Stimulated activated CD4-positive, alpha-beta T cell treated with anti-CD3 and anti-CD28 coated beads, Interleukin-15, amount 100 ng/mL, for 24 hours (primary cell): ENCODE results near the gene TRERF1.
A peak's percentile ranks its signal among the peaks of the same experiment; 100 is the strongest.
"Not testable (repeated sequence)": the region's sequence is repeated elsewhere in the genome, so short reads cannot be mapped to it uniquely, and the experiment has no call there.

ENCODE experiments used
- DNase-seq: peaks from one replicate; pipeline ENCODE4 v3.0.0-alpha.2; 2020

TRERF1 gene

DNA sequence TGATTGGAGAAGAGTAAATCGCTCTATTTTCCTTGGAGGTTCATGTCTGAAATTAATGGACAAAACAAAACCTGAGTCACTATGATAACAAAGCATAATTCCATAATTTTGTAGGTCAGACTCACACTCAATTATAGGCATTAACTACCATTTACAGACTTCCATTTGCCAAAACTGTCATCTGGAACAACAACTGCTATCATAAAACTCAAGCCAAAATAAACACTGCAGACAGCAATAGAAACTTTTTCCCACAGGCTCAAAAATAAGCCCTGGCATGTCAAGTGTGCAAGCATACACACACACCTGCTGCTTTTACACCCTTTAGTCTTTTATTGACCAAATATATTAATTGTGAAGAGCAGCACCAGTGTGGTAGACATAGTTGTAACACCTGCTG lies 241.2 kb downstream of the TRERF1 start:
- DNase-seq = no peak

DNA sequence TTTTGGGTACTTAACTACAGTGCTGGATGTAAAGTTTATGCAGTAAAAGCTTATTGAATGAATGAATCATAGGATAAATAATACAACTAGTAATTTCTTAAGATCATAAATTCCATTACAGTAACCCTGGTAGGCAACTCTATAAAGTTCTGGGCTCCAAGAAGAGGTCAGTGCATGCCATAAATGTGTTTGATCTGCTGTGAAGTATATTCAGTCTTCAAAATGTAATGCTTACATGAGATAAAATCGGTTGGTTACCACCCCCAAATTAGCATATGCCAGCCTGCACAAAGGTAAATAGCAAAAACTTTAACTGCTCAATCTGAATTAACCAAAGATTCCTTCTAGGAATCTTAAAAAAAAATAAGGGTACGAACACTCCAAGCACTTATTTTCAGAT lies 244.2 kb downstream of the TRERF1 start:
- not testable (repeated sequence) for DNase-seq

DNA sequence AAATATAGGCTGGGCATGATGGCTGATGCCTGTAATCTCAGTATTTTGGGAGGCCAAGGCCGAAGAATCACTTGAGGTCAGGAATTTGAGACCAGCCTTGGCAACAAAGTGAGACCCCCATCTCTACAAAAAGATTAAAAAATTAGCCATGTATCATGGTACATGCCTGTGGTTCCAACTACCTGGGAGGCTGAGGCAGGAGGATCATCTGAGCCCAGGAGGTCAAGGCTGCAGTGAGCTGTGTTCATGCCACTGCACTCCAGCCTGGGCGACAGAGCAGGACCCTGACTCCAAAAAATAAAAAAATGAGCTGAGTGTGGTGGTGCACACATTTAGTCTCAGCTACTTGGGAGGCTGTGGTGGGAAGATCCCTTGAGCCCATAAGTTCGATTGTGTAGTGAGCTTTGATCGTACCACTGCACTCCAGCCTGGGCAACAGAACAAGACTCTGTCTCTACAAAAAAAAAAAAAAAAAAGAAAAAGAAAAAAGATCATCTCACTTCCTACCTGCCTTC lies 246.9 kb downstream of the TRERF1 start:
- no peak for DNase-seq

DNA sequence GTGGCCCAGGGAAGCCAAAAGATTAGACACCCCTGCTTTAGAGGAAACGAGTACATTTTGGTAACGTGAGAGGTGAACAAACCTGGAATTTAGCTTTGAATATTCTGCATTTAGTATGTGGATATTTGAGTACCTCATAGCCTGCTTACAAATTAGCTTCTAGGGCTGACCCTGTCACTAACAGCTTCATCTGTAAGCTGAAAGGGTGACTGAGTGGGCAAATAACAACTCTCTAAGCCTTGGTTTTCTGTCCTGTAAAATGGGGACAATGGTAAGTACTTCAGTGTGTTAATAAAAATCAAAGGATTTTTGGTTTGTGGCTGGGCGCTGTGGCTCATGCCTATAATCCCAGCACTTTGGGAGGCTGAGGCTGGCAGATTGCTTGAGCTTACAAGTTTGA lies 248.5 kb downstream of the TRERF1 start:
- no peak for DNase-seq

DNA sequence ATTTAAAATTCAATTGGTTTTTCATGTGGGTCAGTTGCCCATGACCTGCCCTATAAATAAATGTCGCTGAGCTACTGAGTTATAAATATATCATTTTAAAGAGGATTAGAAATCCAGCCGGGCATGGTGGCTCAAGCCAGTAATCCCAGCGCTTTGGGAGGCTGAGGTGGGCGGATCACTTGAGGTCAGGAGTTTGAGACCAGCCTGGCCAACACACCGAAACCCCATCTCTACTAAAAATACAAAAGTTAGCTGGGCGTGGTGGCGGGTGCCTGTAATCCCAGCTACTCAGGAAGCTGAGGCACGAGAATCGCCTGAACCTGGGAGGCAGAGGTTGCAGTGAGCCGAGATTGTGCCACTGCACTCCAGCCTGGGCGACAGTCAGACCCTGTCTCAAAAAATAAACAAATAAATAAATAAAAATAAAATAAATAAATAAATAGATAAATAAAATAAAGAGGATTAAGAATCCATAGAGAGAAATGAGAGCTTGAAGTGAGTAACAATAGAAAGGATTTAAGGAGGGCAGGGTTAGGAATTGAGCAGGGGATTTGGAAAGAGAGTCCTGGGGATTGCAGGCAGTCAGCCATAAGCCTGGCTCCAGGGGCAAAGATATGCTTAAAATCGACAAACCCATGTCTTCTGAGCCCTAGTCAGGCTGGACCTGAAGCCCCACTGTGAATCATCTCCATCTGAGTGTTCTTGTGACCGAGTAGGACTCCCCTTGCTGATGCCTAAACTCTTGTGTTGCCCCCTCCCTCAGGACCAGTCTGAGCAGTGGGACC lies 249.4 kb downstream of the TRERF1 start:
- DNase-seq = not testable (repeated sequence)

DNA sequence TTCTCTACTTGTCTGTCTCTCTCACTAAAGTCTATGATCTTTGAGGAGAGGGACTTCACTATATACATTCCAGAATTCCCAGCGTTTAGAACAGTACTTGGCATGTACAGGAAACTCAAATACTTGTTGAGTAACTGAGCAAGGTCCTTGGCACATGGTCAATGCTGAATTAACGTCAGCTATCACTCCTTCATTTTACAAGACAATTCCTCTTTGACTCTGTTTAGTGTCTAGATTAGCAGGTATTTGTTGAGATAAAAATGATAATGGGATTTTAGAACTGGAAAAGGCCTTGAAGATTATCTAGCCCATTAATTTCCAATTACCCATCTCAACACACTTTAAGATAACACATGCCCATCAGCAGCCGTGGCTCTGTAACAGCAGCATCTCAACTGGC lies 250.3 kb downstream of the TRERF1 start:
- DNase-seq = no peak

DNA sequence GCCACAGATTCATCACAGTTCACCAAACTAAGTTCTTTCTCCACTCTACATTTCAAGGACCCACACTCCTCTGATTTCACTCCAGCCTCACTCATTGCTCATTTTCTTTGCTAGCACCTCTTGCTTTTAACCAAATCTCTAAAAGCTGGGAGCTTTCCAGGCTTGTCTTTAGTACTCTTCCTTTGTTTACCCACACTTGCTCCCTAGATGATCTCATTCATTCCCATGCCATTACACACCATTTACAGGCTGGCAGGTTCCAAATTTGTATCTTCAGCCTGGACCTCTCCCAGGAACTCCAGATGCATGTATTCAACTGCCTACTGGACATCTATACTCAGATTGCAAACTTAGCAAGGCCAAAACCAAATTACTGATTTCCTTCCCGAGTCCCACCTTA lies 251.7 kb downstream of the TRERF1 start:
- DNase-seq = no peak

DNA sequence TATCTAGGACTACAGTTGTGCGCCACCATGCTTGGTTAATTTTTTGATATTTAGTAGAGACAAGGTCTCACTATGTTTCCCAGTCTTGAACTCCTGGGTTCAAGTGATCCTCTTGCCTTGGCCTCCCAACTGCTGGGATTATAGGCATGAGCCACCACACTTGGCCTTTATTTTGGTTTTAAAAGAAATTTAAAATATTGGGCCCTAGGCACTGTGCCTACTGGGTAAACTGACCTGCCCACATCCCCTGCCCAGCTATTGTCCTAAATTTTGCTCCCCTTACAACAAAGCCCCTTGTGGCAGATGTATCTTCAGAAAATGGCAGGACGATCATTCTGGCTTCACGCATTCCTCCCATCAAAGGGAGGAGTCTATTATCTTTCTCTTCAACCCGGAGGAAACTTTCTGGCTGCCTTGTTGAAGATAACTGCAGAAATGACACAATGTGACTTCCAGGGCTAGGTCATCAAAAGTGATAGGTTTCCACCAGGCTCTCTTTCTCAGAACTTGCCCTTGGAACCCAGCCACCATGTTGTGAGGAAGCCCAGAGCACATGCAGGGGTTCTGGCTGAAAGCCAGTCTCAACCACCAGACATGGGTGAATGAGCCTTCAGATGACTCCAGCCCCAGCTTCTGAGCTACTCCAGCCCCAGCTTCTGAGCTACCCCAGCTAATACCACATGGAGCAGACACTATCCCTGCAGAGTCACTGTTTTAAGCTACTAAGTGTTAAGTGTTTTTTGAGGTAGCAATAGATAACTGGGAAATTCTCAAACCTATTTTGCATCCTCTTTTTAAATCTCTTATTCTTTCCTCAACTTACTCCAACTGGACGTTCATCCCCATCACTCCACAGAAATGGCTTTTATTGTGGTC lies 252.4 kb downstream of the TRERF1 start:
- no peak for DNase-seq

DNA sequence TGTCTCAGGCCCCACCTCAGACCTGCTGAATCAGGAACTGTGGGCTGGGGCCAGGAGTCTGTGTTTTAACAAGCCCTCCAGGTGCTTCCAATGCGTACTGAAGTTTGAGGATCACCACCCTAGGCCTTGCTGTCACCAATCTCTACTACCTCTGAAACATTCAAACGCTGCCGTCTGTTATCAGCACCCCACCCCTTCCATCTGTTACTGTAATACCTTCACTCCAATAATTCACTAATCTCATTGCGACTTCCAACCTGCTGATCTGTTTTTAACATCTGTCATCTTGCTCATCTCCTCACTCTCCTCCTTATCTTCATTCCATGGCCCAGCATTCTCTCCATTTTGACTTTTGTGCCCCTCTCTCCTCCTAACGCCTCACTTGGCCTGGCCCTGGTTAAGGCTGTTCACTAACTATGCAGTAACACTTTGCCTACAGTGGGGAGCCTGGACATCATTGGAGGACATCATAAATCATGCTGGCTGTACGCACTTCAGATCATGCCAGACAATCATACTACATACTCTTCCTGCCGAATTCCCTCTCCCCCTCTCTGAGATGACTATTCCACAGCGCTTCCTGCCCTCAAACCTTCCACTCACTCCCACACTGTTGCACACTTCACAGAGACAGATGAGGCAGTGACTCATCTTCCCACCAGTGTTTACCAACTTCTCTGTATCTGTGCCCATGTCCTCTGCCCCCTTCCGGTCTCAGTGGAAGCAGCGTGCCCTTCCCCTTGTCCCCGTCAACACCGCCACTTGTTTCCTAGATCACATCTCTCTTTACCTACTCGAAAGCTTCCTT lies 254.0 kb downstream of the TRERF1 start:
- peak; percentile 39 for DNase-seq

DNA sequence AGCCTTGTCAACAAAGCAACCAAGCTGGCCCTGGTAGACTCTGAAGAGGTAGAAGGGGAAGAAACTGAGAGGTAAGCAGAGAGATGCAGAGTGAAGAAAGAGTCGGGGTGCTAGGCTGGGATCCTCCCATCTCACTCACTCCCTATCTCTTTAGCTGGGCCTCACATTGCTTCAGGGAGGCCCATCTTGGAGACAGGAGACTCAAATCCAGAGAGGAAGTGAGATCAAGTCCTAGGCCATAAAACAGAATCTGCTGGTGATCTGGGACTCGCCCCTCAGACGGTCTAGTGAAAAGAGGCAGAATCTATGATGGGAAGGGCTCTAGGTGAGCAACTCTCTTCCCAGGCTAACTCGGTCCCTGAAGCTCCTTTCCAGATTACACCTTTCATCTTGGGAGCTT lies 256.3 kb downstream of the TRERF1 start:
- no peak for DNase-seq

DNA sequence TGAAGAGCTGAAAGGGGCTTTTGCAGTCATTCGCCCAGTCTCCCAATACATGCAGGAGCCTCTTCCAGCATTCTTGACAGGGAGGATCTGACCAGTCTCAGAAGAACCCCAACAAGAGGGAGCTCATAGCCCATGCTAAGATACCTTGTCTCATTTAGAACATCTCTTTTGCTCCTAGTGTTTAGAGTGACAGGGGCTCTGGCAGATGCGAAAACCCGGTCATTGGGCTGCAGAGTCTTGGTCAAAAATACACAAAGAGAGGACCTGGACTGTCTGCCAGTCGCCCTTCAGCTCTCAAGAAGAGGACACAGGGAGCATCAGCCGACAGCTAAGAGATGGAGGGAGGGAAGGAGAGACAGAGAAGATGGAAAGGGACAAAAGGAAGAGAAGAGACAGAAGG lies 257.7 kb downstream of the TRERF1 start:
- no peak for DNase-seq

DNA sequence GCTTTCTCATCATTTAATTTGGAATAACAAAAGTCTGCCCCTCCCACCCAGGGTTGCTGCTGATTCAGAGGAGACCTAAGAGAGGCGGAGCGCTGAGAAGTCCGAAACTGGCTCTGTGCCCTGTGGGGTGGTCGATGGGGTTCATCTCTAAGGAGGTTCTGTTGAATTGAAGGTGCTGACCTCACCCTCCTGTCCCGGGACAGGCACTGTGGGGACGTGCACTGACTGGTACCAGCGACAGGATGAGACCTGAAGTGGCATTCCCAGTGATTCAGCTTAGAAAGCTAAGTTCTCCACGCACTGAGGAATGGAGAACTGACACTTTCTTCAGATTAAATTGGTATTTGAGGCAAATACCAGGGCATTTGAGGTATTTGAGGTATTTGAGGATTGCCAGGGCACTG lies 258.2 kb downstream of the TRERF1 start:
- no peak for DNase-seq

DNA sequence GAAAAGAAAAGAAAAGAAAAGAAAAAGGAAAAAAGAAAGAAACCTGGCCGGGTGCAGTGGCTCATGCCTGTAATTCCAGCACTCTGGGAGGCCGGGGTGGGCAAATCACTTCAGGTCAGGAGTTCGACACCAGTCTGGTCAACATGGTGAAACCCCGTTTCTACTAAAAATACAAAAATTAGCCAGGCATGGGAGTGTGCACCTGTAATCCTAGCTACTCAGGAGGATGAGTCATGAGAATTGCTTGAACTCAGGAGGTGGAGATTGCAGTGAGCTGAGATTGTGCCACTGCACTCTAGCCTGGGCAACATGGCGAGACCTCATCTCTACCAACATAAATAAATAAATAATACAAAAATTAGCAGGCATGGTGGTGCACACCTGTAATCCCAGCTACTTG lies 259.3 kb downstream of the TRERF1 start:
- DNase-seq = not testable (repeated sequence)

DNA sequence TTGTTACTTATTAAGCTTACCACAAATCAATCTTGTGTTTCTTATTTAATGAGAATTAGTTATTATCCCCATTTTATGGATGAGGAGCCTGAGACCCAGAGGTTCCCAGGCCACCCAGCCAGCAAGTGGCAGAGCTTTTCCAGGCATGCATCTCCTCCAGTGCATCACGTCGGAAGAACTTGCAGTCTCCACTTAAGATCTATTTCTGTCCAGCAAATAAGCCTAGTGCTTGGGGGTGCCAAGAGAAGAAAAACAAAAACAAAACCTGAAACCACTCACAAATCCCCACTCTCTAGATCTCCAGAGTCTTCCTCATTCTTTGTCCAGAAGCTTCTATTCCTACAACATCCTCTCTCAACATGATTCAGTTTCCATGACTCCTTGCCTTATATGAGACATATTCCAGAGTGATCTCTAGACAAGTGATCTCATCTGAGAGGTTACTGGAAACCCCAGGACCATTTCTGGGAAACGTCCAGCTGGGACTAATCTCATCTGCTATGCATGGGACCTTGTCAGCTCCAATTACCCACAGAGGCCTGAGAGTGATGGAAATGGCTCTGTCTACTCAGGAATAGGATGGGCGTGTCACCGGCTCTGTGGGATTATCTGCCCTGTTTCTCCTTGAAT lies 261.1 kb downstream of the TRERF1 start:
- no peak for DNase-seq

DNA sequence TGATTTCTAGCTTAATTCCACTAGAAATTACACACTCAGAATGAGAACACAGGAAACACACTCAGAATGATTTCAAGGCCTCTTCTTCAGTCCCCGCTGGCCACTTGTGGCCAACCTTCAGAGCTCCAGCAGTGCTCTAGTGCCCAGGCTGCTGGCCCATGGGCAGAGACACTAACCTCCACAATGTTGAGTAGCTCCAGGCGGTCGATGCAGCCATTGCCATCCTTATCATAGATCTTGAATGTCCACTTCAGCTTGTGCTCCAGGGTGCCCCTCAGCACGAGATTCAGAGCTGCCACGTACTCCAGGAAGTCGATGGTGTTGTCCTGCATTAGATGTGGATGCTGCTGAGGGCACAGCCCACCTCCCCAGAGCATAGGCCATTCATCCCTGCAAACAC lies 263.3 kb downstream of the TRERF1 start:
- no peak for DNase-seq

DNA sequence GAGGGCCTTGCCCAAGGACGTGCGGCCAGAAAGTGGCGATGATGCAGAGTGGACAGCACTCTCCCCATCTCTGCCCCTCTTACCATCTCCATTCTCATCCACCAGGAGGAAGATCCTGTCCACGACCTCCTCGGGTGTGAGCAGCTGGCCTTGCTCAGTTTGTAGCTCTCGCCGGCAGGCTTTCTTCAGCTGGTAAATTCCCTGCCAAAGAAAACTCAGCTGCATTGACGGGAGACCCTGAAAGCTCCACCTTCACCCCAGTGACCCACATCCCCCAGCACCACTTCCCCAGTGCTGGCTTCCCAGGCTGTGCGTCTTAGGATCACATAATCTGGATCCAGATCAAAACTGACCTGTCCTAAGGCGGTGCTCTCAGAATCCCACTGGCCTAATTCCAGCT lies 266.1 kb downstream of the TRERF1 start:
- DNase-seq = no peak

DNA sequence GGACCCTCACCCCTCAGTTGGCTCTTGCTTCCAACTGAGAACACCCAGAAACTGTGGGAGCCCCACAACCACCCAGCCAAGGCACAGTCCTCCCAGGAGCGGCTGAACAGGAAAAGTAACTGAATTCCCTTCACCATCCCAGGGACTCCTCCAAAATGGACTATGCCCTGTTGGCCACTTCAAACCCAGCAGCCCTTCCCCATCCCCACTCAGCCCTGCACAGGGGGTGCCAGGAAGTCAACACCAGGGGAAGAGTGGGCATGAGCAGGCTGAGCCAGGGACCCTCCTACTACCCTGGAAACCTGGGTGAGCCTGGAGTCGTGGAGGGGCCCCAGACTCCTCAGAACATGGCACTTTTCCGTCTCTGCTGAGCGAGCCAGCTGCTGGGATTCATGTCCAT lies 267.3 kb downstream of the TRERF1 start:
- no peak for DNase-seq

DNA sequence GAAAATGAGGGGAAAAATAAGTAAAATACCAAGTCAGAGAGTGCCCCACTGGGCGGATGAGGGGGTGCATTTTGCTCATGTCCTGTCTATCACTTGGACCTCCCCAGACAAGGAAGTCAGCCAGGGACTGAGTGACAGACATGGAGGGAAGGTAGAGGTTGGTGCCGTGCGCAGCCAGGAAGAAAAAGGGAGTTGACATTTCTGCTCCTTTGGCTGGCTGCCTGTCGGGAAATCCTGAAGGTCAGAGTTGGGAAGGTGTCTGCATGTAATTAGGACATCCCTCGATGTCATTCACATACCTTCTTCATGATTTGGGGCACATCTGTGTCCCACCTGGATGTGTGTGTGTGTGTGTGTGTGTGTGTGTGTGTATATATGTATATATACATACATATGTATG lies 269.6 kb downstream of the TRERF1 start:
- DNase-seq = no peak

DNA sequence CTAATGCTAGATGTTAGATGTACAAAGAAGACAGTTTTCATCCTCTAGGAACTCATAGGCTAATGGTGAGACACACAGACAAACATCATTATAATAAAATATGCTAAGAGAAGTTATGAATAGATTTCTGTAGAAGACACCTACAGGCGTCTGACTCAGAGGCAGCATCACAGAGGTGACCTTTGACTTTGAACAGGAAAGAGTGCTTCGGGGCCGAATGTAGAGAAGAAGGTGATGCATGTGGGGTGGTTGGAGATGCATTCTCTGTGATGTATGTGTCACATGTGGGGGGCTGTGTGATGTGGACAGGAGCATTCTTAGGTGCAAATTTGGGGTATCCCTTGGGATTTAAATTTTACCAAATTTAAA lies 271.8 kb downstream of the TRERF1 start:
- DNase-seq = peak; percentile 39

DNA sequence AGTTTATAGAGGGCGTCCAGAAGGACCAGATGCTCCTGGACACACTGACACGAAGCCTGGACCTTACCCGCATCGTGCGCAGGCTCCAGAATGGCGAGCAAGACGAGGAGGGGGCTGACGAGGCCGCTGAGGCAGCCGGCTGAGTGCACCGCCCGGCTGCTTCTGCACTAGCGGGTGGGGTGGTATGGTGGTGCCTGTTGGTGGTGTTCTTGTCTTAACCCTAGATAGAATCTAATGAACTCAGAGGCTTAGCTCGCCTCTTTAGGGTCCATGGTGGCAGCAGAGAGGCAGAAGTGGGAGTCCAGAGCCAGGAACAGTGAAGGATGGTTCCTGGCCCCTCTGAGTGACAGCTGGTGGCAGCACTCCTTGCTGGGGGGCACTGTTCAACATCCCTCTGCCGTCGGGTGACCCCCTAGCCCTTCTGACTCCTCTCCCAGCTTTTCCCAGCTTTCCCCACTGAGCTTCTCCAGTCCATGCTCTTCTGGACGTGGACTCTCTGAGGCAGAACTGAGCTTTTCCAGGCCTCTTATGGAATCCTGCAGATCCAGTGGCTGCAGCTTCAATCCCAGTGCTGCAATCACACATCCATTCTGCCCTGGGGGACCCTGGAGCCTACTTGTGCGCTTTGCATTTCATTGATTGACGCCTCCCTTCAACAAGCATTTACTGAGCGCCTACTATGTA lies 272.3 kb downstream of the TRERF1 start:
- DNase-seq = no peak

DNA sequence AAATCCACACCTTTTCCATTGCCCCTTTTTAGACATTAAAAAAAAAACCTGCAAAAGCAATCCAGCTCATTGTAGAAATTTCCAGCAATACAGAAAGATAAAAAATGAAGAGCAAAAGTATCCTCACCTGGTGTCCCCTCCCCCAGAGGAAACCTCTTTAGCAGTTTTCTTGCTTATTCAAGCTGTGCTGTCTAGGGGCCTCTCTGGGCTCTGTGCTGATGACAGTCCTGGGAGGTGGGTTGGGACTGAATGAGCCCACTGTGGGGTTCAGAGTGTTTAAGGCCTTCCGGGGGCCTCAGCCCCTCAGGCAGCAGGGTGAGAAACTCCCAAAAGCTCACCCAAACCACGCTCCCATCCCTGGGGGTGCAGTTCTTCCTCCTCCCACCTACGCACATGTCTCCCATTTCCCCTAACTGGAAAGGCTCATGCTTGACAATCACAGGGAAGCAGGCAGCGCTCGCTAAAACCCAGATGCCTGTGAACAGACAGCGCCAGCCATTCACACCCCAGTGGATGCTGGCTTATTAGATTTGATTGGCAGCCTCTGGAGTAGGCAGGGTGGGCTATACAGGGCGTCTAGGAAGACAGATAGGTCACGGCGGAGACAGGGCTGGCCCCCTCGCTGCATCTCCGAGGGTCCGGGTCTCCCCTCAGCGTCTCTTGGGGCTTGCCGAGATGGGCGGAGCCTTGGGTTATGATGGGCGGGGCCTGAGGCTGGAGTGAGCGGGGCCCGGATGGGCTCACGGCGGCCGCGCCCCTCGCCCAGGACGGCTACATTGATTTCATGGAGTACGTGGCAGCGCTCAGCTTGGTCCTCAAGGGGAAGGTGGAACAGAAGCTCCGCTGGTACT lies 274.0 kb downstream of the TRERF1 start:
- peak; percentile 32 for DNase-seq
